GM23338 (cell line): ENCODE measurements around the gene IL10.

Experiments
- CREB1 ChIP-seq: fragments of 250-450 bp; sonication (Bioruptor Pico); IDR thresholded peaks from 2 replicates; pipeline ENCODE4 v1.5.0; 2020; ENCODE audit warnings: low read depth, mild to moderate bottlenecking, moderate library complexity
- ETS1 ChIP-seq: IDR thresholded peaks from 2 replicates; pipeline ENCODE4 v1.6.1; 2016; ENCODE audit warnings: antibody characterized with exemption
- EZH2 ChIP-seq: fragments of 200-600 bp; sonication (generic); IDR thresholded peaks from one replicate; pipeline ENCODE4 v1.8.0; 2017; ENCODE audit warnings: antibody characterized with exemption, mild to moderate bottlenecking, low read depth; ENCODE audit not compliant: unreplicated experiment
- EZH2phosphoT487 ChIP-seq: fragments of 200-600 bp; sonication (generic); IDR thresholded peaks from one replicate; pipeline ENCODE4 v1.8.1; 2018; ENCODE audit warnings: antibody characterized with exemption; ENCODE audit not compliant: unreplicated experiment
- JUNB ChIP-seq: IDR thresholded peaks from one replicate; pipeline ENCODE4 v1.6.1; 2016; ENCODE audit warnings: antibody characterized with exemption; ENCODE audit not compliant: unreplicated experiment
- NANOG ChIP-seq: IDR thresholded peaks from 2 replicates; pipeline ENCODE4 v1.6.1; 2016; ENCODE audit warnings: antibody characterized with exemption, borderline replicate concordance
- POLR2AphosphoS5 ChIP-seq: IDR thresholded peaks from 2 replicates; pipeline ENCODE4 v1.6.1; 2016; ENCODE audit warnings: antibody characterized with exemption, low read depth
- STAT1 ChIP-seq: IDR thresholded peaks from one replicate; pipeline ENCODE4 v1.6.1; 2016; ENCODE audit warnings: antibody characterized with exemption; ENCODE audit not compliant: unreplicated experiment
- ZNF114 ChIP-seq: fragments of 250-450 bp; sonication (Bioruptor Pico); IDR thresholded peaks from 2 replicates; pipeline ENCODE4 v1.5.0; 2020; ENCODE audit warnings: mild to moderate bottlenecking, moderate library complexity
- ZNF331 ChIP-seq: fragments of 250-450 bp; sonication (Bioruptor Pico); IDR thresholded peaks from 2 replicates; pipeline ENCODE4 v1.5.0; 2020; ENCODE audit warnings: low read depth, mild to moderate bottlenecking, moderate library complexity
- ZNF462 ChIP-seq: fragments of 250-450 bp; sonication (Bioruptor Pico); IDR thresholded peaks from 2 replicates; pipeline ENCODE4 v1.5.0; 2020; ENCODE audit warnings: mild to moderate bottlenecking, moderate library complexity
- TF ChIP-seq, protein P1 (sequence below), 2 experiments: fragments of 200-600 bp in 1 of 2; sonication (generic) in 1 of 2; conservative IDR thresholded peaks; 2 replicates each; pipeline versions ENCODE4 v1.5.1 to v1.6.1; 2016 to 2017; ENCODE audit warnings: antibody characterized with exemption in 2 of 2, low read depth in 2 of 2, mild to moderate bottlenecking in 2 of 2, moderate library complexity in 1 of 2
- TF ChIP-seq, protein P2 (sequence below): IDR thresholded peaks from one replicate; pipeline ENCODE4 v1.6.1; 2018; ENCODE audit warnings: antibody characterized with exemption; ENCODE audit not compliant: unreplicated experiment

DNA sequence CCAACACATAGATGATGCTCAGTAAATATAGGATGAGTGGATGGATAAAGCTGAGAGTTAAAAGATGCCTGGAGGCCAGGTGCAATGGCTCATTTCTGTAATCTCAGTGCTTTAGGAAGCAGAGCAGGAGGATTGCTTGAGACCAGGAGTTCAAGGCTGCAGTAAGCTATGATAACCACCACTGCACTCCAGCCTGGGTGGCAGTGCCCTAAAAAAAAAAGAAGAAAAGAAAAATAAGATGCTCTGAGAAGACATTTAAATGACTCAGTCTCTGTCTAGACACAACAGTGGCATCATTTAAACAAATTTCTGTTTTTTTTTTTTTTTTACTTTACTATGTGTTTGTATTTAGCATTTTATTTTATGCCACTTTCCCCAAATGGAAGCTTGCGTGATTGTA, 27.0 kb downstream of the IL10 start:
- TF ChIP-seq, protein P1, sequence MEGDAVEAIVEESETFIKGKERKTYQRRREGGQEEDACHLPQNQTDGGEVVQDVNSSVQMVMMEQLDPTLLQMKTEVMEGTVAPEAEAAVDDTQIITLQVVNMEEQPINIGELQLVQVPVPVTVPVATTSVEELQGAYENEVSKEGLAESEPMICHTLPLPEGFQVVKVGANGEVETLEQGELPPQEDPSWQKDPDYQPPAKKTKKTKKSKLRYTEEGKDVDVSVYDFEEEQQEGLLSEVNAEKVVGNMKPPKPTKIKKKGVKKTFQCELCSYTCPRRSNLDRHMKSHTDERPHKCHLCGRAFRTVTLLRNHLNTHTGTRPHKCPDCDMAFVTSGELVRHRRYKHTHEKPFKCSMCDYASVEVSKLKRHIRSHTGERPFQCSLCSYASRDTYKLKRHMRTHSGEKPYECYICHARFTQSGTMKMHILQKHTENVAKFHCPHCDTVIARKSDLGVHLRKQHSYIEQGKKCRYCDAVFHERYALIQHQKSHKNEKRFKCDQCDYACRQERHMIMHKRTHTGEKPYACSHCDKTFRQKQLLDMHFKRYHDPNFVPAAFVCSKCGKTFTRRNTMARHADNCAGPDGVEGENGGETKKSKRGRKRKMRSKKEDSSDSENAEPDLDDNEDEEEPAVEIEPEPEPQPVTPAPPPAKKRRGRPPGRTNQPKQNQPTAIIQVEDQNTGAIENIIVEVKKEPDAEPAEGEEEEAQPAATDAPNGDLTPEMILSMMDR (conservative IDR thresholded peaks at IDR 0.05; ENCODE audit: low read depth in 2 of 2): no peak
- TF ChIP-seq POLR2AphosphoS5 (no peak), EZH2phosphoT487 (no peak), JUNB (no peak), EZH2 (no peak), ZNF114 (CRISPR knock-in tag) (no peak), ETS1 (no peak), NANOG (no peak), ZNF462 (CRISPR knock-in tag) (no peak), CREB1 (CRISPR knock-in tag) (no peak), STAT1 (no peak), ZNF331 (CRISPR knock-in tag) (no peak)
- TF ChIP-seq, protein P2, sequence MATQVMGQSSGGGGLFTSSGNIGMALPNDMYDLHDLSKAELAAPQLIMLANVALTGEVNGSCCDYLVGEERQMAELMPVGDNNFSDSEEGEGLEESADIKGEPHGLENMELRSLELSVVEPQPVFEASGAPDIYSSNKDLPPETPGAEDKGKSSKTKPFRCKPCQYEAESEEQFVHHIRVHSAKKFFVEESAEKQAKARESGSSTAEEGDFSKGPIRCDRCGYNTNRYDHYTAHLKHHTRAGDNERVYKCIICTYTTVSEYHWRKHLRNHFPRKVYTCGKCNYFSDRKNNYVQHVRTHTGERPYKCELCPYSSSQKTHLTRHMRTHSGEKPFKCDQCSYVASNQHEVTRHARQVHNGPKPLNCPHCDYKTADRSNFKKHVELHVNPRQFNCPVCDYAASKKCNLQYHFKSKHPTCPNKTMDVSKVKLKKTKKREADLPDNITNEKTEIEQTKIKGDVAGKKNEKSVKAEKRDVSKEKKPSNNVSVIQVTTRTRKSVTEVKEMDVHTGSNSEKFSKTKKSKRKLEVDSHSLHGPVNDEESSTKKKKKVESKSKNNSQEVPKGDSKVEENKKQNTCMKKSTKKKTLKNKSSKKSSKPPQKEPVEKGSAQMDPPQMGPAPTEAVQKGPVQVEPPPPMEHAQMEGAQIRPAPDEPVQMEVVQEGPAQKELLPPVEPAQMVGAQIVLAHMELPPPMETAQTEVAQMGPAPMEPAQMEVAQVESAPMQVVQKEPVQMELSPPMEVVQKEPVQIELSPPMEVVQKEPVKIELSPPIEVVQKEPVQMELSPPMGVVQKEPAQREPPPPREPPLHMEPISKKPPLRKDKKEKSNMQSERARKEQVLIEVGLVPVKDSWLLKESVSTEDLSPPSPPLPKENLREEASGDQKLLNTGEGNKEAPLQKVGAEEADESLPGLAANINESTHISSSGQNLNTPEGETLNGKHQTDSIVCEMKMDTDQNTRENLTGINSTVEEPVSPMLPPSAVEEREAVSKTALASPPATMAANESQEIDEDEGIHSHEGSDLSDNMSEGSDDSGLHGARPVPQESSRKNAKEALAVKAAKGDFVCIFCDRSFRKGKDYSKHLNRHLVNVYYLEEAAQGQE: no peak
